GM21529 (cell line): ENCODE data around the gene PFKL.

Experiments
- ATAC-seq: cut with Tn5 transposase; IDR thresholded peaks from one replicate; pipeline ENCODE4 v1.9.1; 2021; ENCODE audit not compliant: unreplicated experiment

PFKL gene

GRCh38 chr21:44374601-44375280, 74.9 kb downstream of the PFKL start:
- ATAC-seq = no peak

DNA sequence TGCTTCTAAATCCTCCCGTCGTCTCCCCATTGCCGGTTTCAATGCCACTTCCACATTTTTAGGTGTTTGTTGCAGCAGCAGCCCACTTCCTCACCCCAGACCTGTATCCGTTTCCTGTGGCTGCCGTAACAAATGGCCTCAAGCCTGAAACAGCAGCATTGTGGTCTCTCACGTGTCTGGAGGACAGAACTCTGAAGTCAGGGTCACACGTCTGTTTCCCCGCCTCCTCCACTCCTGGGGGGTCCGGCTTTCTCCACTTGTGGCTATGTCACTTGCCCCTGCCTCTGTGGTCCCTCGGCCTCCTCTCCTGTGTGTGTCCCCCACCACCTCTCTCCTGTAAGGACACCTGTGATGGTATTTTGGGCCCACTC, 75.4 kb downstream of the PFKL start:
- ATAC-seq = no peak

GRCh38 chr21:44375761-44376241, 75.9 kb downstream of the PFKL start:
- ATAC-seq = no peak

GRCh38 chr21:44376606-44377005, 76.8 kb downstream of the PFKL start:
- ATAC-seq = no peak
